ENCODE results near the gene LOXHD1.

- TF ChIP-seq CTCF (IDR thresholded peaks at IDR 0.05) (no peak), E2F4 (CRISPR knock-in tag; IDR thresholded peaks at IDR 0.05; ENCODE audit: borderline replicate concordance, low read depth) (no peak), GABPB1 (CRISPR knock-in tag; IDR thresholded peaks at IDR 0.05) (no peak), ZNF512 (CRISPR knock-in tag; IDR thresholded peaks at IDR 0.05; ENCODE audit: borderline replicate concordance) (no peak), USF2 (CRISPR knock-in tag; IDR thresholded peaks at IDR 0.05) (no peak), ZNF532 (CRISPR knock-in tag; IDR thresholded peaks at IDR 0.05; ENCODE audit: borderline replicate concordance) (no peak), SMAD3 (CRISPR knock-in tag; IDR thresholded peaks at IDR 0.05; ENCODE audit: borderline replicate concordance) (no peak), ATF6 (CRISPR knock-in tag; IDR thresholded peaks at IDR 0.05) (no peak), CBFB (CRISPR knock-in tag; IDR thresholded peaks at IDR 0.05; ENCODE audit: low read depth) (no peak), ZNF121 (CRISPR knock-in tag; IDR thresholded peaks at IDR 0.05) (no peak)
Observed at GRCh38 chr18:46569211-46569610, 87.8 kb downstream of the LOXHD1 start.
